ENCODE measurements around the gene SIPA1L2. TPM values are rescaled to one million over a fixed set of nuclear protein-coding genes. Genes with fewer than 3 reads are reported as not detected.
"Not testable (repeated sequence)": the region's sequence is repeated elsewhere in the genome, so short reads cannot be mapped to it uniquely, and the experiment has no call there.

The SIPA1L2 gene
- polyA plus RNA-seq, 1 donor, result 14.3 TPM

DNA sequence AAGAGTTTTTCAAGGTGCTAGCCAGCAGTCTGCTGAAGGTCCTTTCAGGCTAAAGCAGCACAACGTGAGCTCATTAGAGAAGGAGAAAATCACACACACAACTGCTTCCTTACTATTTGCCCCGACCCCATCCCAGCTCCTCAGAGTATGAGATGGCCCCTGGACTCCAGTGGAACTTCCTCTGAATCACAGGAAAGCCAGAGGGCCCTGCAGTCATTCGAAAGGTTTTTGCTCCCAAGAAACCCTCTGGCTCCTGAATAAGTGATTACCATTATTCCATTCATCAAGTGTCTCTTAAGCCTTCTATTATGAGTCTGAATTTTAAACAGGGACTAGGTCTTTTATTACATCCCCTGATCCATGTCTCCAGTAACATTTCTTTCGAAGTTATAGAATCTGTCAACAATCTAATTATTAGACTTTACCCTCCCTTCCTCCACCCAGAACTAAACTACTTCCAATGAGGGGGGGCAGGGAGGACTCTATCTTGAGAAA is 14.6 kb downstream of the SIPA1L2 start:
- H3K36me3 ChIP-seq (ENCODE audit: control insufficient read depth, insufficient read depth, low read length), result no peaks in the 10 kb centered on the region
- no peak overlapping the region for H3K4me3 ChIP-seq (ENCODE audit: low read length)
- H3K4me1 ChIP-seq (ENCODE audit: control insufficient read depth, insufficient read depth, low read length), result peaks cover 3% of the 10 kb centered on the region
- no peaks in the 10 kb centered on the region for H3K9me3 ChIP-seq (ENCODE audit: control insufficient read depth, low read depth, low read length)
- no peaks in the 10 kb centered on the region for H3K27me3 ChIP-seq (ENCODE audit: control insufficient read depth, insufficient read depth, low read length)
- DNase-seq, result no peak
- WGBS (ENCODE audit: insufficient coverage, low lambda C conversion rate), result 50% methylated on average over 1 of the region's 4 CpGs
- no peak overlapping the region for H3K27ac ChIP-seq (ENCODE audit: low read length)

DNA sequence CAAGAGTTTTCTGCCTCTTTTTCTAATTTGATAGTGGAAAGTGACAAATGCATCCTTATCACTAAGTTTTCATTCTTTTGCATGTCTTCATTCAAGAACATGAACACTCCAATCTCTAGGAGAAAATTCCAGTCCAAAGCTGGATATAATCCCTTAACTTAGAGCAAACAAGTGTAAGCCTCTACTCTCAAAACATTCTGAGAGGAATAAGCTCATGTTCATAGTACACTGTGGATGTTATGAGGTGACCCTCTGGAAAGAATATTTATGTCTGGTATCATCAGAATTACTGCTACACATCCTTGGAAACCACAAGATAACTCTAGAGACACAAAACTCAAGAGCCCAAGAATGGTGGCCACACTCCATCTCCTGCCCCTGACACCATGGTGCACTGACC is 15.1 kb downstream of the SIPA1L2 start:
- Histone ChIP-seq H3K27me3 (ENCODE audit: control insufficient read depth, insufficient read depth, low read length) (no peaks in the 10 kb centered on the region), H3K9me3 (ENCODE audit: control insufficient read depth, low read depth, low read length) (no peaks in the 10 kb centered on the region), H3K27ac (ENCODE audit: low read length) (no peak overlapping the region), H3K36me3 (ENCODE audit: control insufficient read depth, insufficient read depth, low read length) (no peaks in the 10 kb centered on the region), H3K4me3 (ENCODE audit: low read length) (no peak overlapping the region), H3K4me1 (ENCODE audit: control insufficient read depth, insufficient read depth, low read length) (no peaks in the 10 kb centered on the region)
- no peak for DNase-seq

DNA sequence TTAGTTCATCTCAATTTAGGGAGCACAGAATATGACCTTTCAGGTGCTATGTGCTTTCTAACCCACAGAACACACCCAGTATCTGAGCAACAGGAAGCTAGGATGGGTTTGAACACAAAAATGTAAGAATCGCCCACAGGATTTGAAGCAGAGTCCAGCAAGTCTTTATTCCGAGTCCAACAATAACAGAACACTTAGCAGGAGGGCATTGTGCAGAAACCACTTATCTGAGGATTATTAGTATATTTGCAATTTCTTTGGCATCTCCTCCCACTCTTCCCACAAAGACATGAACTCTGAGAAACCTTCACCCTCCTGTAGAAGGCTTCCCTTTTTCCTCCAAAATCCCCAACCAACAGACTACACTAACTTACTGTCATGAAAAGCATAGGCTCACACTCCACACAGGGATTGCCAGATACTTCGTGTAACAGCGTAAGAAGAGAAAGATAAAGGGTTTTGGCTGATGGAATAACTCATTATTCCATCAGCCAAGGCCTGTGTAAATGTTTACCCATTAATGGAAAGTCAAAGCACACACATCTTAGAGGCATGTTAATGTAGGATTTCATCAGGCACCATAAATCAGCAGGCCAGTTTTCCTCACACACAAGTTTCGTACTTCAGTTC is 16.1 kb downstream of the SIPA1L2 start:
- no CpG with 5 or more reads among the region's 5 CpGs for WGBS (ENCODE audit: insufficient coverage, low lambda C conversion rate)
- peak in 1 of 2 donors; percentile 20 for DNase-seq

DNA sequence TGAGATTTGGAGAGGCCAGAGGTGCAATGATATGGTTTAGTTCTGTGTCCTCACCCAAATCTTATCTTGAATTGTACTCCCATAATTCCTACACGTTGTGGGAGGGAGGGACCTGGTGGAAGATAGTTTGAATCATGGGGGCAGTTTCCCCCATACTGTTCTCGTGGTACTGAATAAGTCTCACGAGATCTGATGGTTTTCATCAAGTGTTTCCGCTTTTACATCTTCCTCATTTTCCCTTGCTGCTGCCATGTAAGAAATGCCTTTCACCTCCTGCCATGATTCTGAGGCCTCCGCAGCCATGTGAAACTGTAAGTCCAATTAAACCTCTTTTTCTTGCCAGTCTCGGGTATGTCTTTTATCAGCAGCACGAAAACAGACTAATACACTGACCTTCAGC is 17.1 kb downstream of the SIPA1L2 start:
- H3K9me3 ChIP-seq (ENCODE audit: control insufficient read depth, low read depth, low read length); H3K36me3 ChIP-seq (ENCODE audit: control insufficient read depth, insufficient read depth, low read length); DNase-seq; H3K4me1 ChIP-seq (ENCODE audit: control insufficient read depth, insufficient read depth, low read length); H3K27ac ChIP-seq (ENCODE audit: low read length); H3K27me3 ChIP-seq (ENCODE audit: control insufficient read depth, insufficient read depth, low read length); H3K4me3 ChIP-seq (ENCODE audit: low read length): not testable (repeated sequence)
- WGBS (ENCODE audit: insufficient coverage, low lambda C conversion rate), result no CpG with 5 or more reads among the region's 7 CpGs

More for the DNA sequence above, 16.1 kb downstream of the SIPA1L2 start:
- Histone ChIP-seq H3K36me3 (ENCODE audit: control insufficient read depth, insufficient read depth, low read length) (no peaks in the 10 kb centered on the region), H3K27me3 (ENCODE audit: control insufficient read depth, insufficient read depth, low read length) (no peaks in the 10 kb centered on the region), H3K9me3 (ENCODE audit: control insufficient read depth, low read depth, low read length) (no peaks in the 10 kb centered on the region), H3K4me1 (ENCODE audit: control insufficient read depth, insufficient read depth, low read length) (no peaks in the 10 kb centered on the region), H3K27ac (ENCODE audit: low read length) (no peak overlapping the region), H3K4me3 (ENCODE audit: low read length) (no peak overlapping the region)

DNA sequence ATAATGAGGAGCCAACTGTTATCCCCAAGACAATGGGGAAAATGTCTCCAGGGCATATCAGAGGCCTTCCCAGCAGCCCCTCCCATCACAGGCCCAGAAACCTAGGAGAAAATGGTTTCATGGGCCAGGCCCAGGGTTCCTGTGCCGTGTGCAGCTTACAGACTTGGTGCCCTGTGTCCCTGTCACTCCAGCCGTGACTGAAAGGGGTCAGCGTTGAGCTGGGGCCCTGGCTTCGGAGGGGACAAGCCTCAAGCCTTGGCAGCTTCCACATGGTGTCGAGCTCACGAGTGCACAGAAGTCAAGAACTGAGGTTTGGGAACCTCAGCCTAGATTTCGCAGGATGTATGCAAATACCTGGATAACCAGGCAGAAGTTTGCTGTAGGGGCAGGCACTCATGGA is 18.1 kb downstream of the SIPA1L2 start:
- Histone ChIP-seq H3K9me3 (ENCODE audit: control insufficient read depth, low read depth, low read length) (no peaks in the 10 kb centered on the region), H3K27me3 (ENCODE audit: control insufficient read depth, insufficient read depth, low read length) (no peaks in the 10 kb centered on the region), H3K27ac (ENCODE audit: low read length) (no peak overlapping the region), H3K4me1 (ENCODE audit: control insufficient read depth, insufficient read depth, low read length) (no peaks in the 10 kb centered on the region), H3K36me3 (ENCODE audit: control insufficient read depth, insufficient read depth, low read length) (no peaks in the 10 kb centered on the region), H3K4me3 (ENCODE audit: low read length) (no peak overlapping the region)
- WGBS (ENCODE audit: insufficient coverage, low lambda C conversion rate), result no CpG with 5 or more reads among the region's 7 CpGs
- DNase-seq, result no peak

DNA sequence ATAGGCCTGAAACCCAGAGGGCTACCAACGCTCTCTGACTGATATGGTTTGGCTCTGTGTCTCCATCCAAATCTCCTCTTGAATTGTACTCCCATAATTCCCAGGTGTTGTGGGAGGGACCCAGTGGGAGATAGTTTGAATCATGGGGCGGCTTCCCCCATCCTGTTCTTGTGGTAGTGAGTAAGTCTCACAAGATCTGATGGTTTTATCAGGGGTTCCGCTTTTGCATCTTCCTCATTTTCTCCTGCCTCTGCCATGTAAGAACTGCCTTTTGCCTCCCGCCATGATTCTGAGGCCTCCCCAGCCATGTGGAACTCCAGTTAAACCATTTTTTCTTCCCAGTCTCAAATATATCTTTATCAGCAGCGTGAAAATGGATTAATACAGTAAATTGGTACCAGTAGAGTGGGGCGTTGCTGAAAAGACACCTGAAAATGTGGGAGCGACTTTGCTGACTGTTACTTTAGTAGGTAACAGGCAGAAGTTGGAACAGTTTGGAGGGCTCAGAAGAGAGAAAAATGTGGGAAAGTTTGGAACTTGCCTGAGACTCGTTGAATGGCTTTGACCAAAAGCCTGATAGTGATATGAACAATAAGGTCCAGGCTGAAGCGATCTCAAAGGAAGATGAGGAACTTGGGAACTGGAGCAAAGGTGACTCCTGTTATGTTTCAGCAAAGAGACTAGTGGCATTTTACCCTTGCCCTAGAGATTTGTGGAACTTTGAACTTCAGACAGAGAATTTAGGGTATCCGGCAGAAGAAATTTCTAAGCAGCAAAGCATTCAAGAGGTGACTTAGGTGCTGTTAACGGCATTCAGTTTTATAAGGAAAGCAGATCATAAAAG is 18.8 kb downstream of the SIPA1L2 start:
- H3K36me3 ChIP-seq (ENCODE audit: control insufficient read depth, insufficient read depth, low read length); H3K27me3 ChIP-seq (ENCODE audit: control insufficient read depth, insufficient read depth, low read length); H3K4me3 ChIP-seq (ENCODE audit: low read length); H3K9me3 ChIP-seq (ENCODE audit: control insufficient read depth, low read depth, low read length); H3K27ac ChIP-seq (ENCODE audit: low read length); H3K4me1 ChIP-seq (ENCODE audit: control insufficient read depth, insufficient read depth, low read length); DNase-seq: not testable (repeated sequence)
- whole genome bisulfite sequencing (ENCODE audit: insufficient coverage, low lambda C conversion rate), result 84% methylated on average over 4 of the region's 11 CpGs

DNA sequence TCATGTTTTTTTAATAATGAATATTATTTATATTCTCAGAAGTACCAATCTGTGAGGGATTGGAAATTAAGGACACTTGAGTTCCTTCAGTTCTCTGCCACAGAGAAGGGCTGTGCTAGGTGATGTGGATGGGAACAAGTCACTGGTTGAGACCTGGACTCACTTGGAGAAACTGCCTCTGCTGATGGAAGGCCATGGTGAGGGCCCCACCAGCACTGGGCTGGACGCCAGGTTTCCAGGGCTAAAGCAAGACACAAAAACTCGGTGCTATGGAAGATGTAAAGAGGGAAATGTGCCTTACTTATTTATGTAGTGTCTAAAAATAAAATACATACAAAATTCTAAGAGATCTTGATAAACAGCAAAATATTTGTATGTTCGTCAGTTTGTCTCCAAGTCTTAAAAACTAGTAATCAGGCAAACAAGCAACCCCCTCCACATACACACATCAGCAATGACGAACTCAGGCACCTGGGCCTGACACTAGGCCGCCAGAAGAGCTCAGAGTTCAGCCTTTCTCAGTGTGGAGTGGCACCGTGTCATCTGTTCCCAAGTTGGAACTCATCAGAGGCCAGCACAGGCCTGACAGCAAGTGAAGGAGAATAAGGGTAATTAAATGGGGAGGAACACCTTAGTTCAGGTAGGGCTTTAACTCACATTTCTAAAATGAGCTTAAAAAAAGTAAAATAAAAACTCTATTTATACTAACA is 19.6 kb downstream of the SIPA1L2 start:
- H3K4me1 ChIP-seq (ENCODE audit: control insufficient read depth, insufficient read depth, low read length), result no peaks in the 10 kb centered on the region
- DNase-seq, result no peak
- H3K27ac ChIP-seq (ENCODE audit: low read length), result no peak overlapping the region
- no peaks in the 10 kb centered on the region for H3K36me3 ChIP-seq (ENCODE audit: control insufficient read depth, insufficient read depth, low read length)
- WGBS (ENCODE audit: insufficient coverage, low lambda C conversion rate), result 60% methylated on average over 1 of the region's 6 CpGs
- no peak overlapping the region for H3K4me3 ChIP-seq (ENCODE audit: low read length)
- H3K9me3 ChIP-seq (ENCODE audit: control insufficient read depth, low read depth, low read length), result no peaks in the 10 kb centered on the region
- H3K27me3 ChIP-seq (ENCODE audit: control insufficient read depth, insufficient read depth, low read length), result no peaks in the 10 kb centered on the region

DNA sequence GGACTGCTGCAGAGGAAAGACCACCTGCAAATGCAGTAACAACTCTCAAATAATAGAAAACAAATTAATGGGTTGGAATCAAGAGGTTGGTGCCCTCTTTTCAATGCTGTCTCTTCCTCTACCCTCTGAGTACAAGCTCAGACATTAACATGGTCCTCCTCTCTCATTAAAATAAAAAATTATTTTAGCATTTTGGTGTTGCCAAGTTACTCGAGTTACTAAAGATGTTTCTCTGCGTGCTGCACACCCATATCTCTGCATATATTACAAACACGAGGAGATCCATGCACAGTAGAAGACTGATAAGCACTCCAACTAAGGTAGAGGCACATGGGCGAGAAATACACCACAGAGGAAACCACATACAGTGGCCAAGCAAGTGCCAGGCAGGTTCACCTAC is 21.5 kb downstream of the SIPA1L2 start:
- DNase-seq, result no peak
- Histone ChIP-seq H3K27ac (ENCODE audit: low read length) (no peak overlapping the region), H3K36me3 (ENCODE audit: control insufficient read depth, insufficient read depth, low read length) (no peaks in the 10 kb centered on the region), H3K9me3 (ENCODE audit: control insufficient read depth, low read depth, low read length) (no peaks in the 10 kb centered on the region), H3K27me3 (ENCODE audit: control insufficient read depth, insufficient read depth, low read length) (no peaks in the 10 kb centered on the region), H3K4me3 (ENCODE audit: low read length) (no peak overlapping the region), H3K4me1 (ENCODE audit: control insufficient read depth, insufficient read depth, low read length) (no peaks in the 10 kb centered on the region)
- WGBS (ENCODE audit: insufficient coverage, low lambda C conversion rate), result no CpG with 5 or more reads among the region's 4 CpGs

DNA sequence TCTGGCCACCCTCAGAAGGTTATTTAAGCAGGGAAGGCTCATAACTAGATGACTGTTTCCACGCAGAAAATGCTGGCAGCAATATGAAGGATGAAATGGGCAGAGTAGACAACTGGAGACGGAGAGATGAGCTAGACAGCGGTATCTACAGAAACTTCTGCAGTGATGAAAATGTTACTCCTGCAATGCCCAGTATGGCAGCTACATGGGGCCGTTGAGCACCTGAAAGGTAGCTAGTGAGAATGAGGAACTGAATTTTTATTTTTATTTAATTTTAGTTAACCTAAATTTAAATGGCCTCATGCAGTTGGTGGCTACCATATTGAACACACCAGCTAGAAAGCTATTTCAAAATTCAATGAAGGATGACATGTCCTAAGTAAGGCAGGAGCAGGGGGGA is 27.3 kb downstream of the SIPA1L2 start:
- Histone ChIP-seq H3K36me3 (ENCODE audit: control insufficient read depth, insufficient read depth, low read length) (no peaks in the 10 kb centered on the region), H3K4me3 (ENCODE audit: low read length) (no peak overlapping the region), H3K9me3 (ENCODE audit: control insufficient read depth, low read depth, low read length) (no peaks in the 10 kb centered on the region), H3K27me3 (ENCODE audit: control insufficient read depth, insufficient read depth, low read length) (no peaks in the 10 kb centered on the region), H3K4me1 (ENCODE audit: control insufficient read depth, insufficient read depth, low read length) (no peaks in the 10 kb centered on the region), H3K27ac (ENCODE audit: low read length) (no peak overlapping the region)
- WGBS (ENCODE audit: insufficient coverage, low lambda C conversion rate), result 80% methylated on average over 1 of the region's 4 CpGs
- no peak for DNase-seq

DNA sequence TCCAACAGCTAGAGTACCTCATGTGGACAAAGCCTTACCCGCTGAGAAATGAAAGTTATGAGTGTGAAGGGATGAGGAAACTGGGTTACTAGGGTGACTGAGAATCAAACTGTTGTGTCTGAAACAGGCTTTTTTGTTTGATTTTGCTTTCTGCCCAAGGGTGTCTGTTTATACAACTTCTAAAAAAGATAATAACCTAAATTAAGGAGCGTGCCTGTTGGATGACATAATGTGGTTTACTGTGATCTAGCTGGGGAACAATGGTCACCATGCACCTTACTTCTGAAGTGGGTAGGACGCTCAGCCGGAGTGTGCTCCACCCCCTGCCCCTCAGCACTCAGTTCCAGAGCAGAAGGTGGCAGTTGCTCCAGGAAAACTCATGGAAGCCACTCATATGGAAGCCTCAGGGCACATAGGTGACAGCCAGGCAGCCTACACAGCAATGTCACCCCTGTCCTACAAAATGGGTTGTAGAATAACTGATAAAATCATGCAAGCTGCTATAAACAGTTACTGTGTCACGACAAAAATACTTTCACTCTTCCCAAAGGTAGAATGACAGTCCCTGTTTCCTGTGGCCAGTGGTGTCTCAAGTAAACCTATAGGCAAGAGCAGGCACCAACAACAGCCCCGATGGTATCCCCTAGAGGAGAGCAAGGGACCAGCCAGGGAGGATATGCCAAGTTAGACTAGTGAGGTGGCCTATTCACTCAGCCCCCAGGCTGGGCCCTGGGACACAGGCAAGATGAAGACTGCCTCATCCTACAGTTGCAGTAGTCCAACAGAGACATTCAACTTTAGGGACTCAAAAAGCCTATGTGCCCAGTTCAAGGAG is 29.3 kb downstream of the SIPA1L2 start:
- no peaks in the 10 kb centered on the region for H3K36me3 ChIP-seq (ENCODE audit: control insufficient read depth, insufficient read depth, low read length)
- no peak overlapping the region for H3K4me3 ChIP-seq (ENCODE audit: low read length)
- no peak for DNase-seq
- H3K9me3 ChIP-seq (ENCODE audit: control insufficient read depth, low read depth, low read length), result no peaks in the 10 kb centered on the region
- H3K4me1 ChIP-seq (ENCODE audit: control insufficient read depth, insufficient read depth, low read length), result no peaks in the 10 kb centered on the region
- 63% methylated on average over 1 of the region's 6 CpGs for WGBS (ENCODE audit: insufficient coverage, low lambda C conversion rate)
- no peak overlapping the region for H3K27ac ChIP-seq (ENCODE audit: low read length)
- H3K27me3 ChIP-seq (ENCODE audit: control insufficient read depth, insufficient read depth, low read length), result no peaks in the 10 kb centered on the region
